Endodermal cell (in vitro differentiated cells): ENCODE data around the gene VPS39. TPM values are rescaled to one million over a fixed set of nuclear protein-coding genes. Genes with fewer than 3 reads are reported as not detected.
A peak's percentile ranks its signal among the peaks of the same experiment; 100 is the strongest.

ENCODE experiments used
- DNase-seq: peaks from one replicate; pipeline ENCODE4 v3.0.0-alpha.2; 2017
- H3K27ac ChIP-seq: 2 replicates; pipeline ENCODE4 v1.5.1; 2013; ENCODE audit warnings: mild to moderate bottlenecking, low read depth, low read length, moderate library complexity
- H3K27me3 ChIP-seq: 2 replicates; pipeline ENCODE4 v1.6.1; 2013; ENCODE audit warnings: mild to moderate bottlenecking, low read length, moderate library complexity; ENCODE audit not compliant: insufficient read depth, control insufficient read depth, poor library complexity, severe bottlenecking
- H3K36me3 ChIP-seq: 2 replicates; pipeline ENCODE4 v1.7.0; 2013; ENCODE audit warnings: mild to moderate bottlenecking, low read length, moderate library complexity; ENCODE audit not compliant: control insufficient read depth, insufficient read depth
- H3K4me1 ChIP-seq: one replicate; pipeline ENCODE4 v1.7.0; 2013; ENCODE audit warnings: low read length; ENCODE audit not compliant: control insufficient read depth, insufficient read depth
- H3K4me3 ChIP-seq: 2 replicates; pipeline ENCODE4 v1.5.1; 2013; ENCODE audit warnings: mild to moderate bottlenecking, low read length, moderate library complexity
- H3K9ac ChIP-seq: 2 replicates; pipeline ENCODE4 v1.6.1; 2013; ENCODE audit warnings: mild to moderate bottlenecking, low read length, moderate library complexity; ENCODE audit not compliant: poor library complexity, severe bottlenecking; ENCODE audit errors: extremely low read depth
- H3K9me3 ChIP-seq: 2 replicates; pipeline ENCODE4 v1.6.1; 2013; ENCODE audit warnings: mild to moderate bottlenecking, low read length, moderate library complexity; ENCODE audit not compliant: control insufficient read depth
- H3K27ac Mint-ChIP-seq: 2 replicates; pipeline ENCODE4 v1.8.0; 2020; ENCODE audit warnings: mixed read lengths
- H3K27me3 Mint-ChIP-seq: 2 replicates; pipeline ENCODE4 v1.8.0; 2021; ENCODE audit warnings: mild to moderate bottlenecking, mixed read lengths; ENCODE audit not compliant: insufficient read depth
- H3K36me3 Mint-ChIP-seq: 2 replicates; pipeline ENCODE4 v1.8.0; 2020; ENCODE audit warnings: low read depth, mixed read lengths
- H3K4me1 Mint-ChIP-seq: 2 replicates; pipeline ENCODE4 v1.8.0; 2020; ENCODE audit warnings: mixed read lengths
- H3K4me3 Mint-ChIP-seq: 2 replicates; pipeline ENCODE4 v1.8.0; 2020; ENCODE audit warnings: mild to moderate bottlenecking, moderate library complexity, mixed read lengths
- H3K9me3 Mint-ChIP-seq: 2 replicates; pipeline ENCODE4 v1.8.0; 2020; ENCODE audit warnings: mild to moderate bottlenecking, mixed read lengths
- CTCF ChIP-seq: fragments of 200-600 bp; sonication (generic); conservative IDR thresholded peaks from 2 replicates; pipeline ENCODE4 v1.5.0; 2021; ENCODE audit warnings: antibody characterized with exemption, mild to moderate bottlenecking
- WGBS, 2 experiments: methylation state at CpG; one replicate each; pipeline versions ENCODE4 v1.1.5 to v1.1.7; 2013; ENCODE audit warnings: missing lambda C conversion rate in 2 of 2, mixed read lengths in 1 of 2; ENCODE audit not compliant: insufficient coverage in 1 of 2, insufficient read length in 1 of 2; 5-methylcytosine and 5-hydroxymethylcytosine counted together
- total RNA-seq, 2 donors: library from RNA; stranded (reverse); fragmentation: NEBNext Ultra II Directional in 1 of 2; extraction: Animal tissue kit (Norgen Biotek cat#: 25700) in 1 of 2; gene quantifications; 2 replicates in 1 of 2; 3 replicates in 1 of 2; pipeline ENCODE4 v1.2.1, GENCODE V29; 2021

Gene VPS39
- total RNA-seq, 2 donors from 2014 or later, result 60.4 to 69.8 TPM

- DNase-seq, result no peak
- Histone ChIP-seq H3K9ac (no peak overlapping the region), H3K4me3 (no peak overlapping the region), H3K27me3 (no peaks in the 10 kb centered on the region), H3K36me3 (peaks cover 76% of the 10 kb centered on the region), H3K9me3 (no peaks in the 10 kb centered on the region), H3K4me1 (no peaks in the 10 kb centered on the region), H3K27ac (no peak overlapping the region)
- no peak overlapping the region for H3K27ac Mint-ChIP-seq
- TF ChIP-seq CTCF, result no peak
- no peaks in the 10 kb centered on the region for H3K27me3 Mint-ChIP-seq
- H3K4me1 Mint-ChIP-seq, result no peaks in the 10 kb centered on the region
- WGBS, 2 experiments, result 97% methylated on average over 2 of the region's 2 CpGs; no CpG with 5 or more reads in 1 of the 2 experiments
- no peak overlapping the region for H3K4me3 Mint-ChIP-seq
- H3K9me3 Mint-ChIP-seq, result no peaks in the 10 kb centered on the region
- H3K36me3 Mint-ChIP-seq, result peaks cover 56% of the 10 kb centered on the region
Observed at GRCh38 chr15:42217568-42217967, 9.5 kb upstream of the VPS39 start.

GRCh38 chr15:42215913-42216829 lies 8.1 kb upstream of the VPS39 start:
- DNase-seq, result no peak
- H3K4me3 Mint-ChIP-seq, result no peak overlapping the region
- H3K9me3 Mint-ChIP-seq, result no peaks in the 10 kb centered on the region
- peak; percentile 35 for TF ChIP-seq CTCF
- H3K27ac Mint-ChIP-seq, result no peak overlapping the region
- Histone ChIP-seq H3K9me3 (no peaks in the 10 kb centered on the region), H3K27ac (no peak overlapping the region), H3K4me3 (no peak overlapping the region), H3K36me3 (peaks cover 84% of the 10 kb centered on the region), H3K27me3 (no peaks in the 10 kb centered on the region), H3K9ac (no peak overlapping the region), H3K4me1 (no peaks in the 10 kb centered on the region)
- WGBS, 2 experiments, result 96 to 100% methylated on average over 3 to 4 of the region's 4 CpGs
- no peaks in the 10 kb centered on the region for H3K27me3 Mint-ChIP-seq
- H3K36me3 Mint-ChIP-seq, result peaks cover 59% of the 10 kb centered on the region
- no peaks in the 10 kb centered on the region for H3K4me1 Mint-ChIP-seq

- Histone ChIP-seq H3K36me3 (peaks cover 90% of the 10 kb centered on the region), H3K4me3 (no peak overlapping the region), H3K9ac (no peak overlapping the region), H3K4me1 (no peaks in the 10 kb centered on the region), H3K9me3 (no peaks in the 10 kb centered on the region), H3K27me3 (no peaks in the 10 kb centered on the region), H3K27ac (no peak overlapping the region)
- H3K9me3 Mint-ChIP-seq, result no peaks in the 10 kb centered on the region
- no peak overlapping the region for H3K4me3 Mint-ChIP-seq
- H3K27me3 Mint-ChIP-seq, result no peaks in the 10 kb centered on the region
- H3K36me3 Mint-ChIP-seq, result peaks cover 64% of the 10 kb centered on the region
- no peak for DNase-seq
- H3K27ac Mint-ChIP-seq, result no peak overlapping the region
- TF ChIP-seq CTCF, result no peak
- H3K4me1 Mint-ChIP-seq, result no peaks in the 10 kb centered on the region
- 94 to 100% methylated on average over 1 of the region's 1 CpG for WGBS, 2 experiments
Observed at GRCh38 chr15:42214600-42214999, 6.5 kb upstream of the VPS39 start.
